Transverse colon (tissue), 4 donors: ENCODE results near the gene ECHS1.

ENCODE experiments used
- EP300 ChIP-seq: sonication (generic); formaldehyde crosslinking; IDR thresholded peaks from one replicate; pipeline ENCODE4 v1.6.1; 2017; ENCODE audit warnings: antibody characterized with exemption, low read depth
- POLR2A ChIP-seq: fragments of 450-650 bp; IDR thresholded peaks from one replicate; pipeline ENCODE4 v1.6.1; 2016; ENCODE audit warnings: antibody characterized with exemption, mild to moderate bottlenecking, moderate library complexity
- POLR2AphosphoS5 ChIP-seq, 3 donors: sonication (generic); formaldehyde crosslinking; IDR thresholded peaks; one replicate each; pipeline ENCODE4 v1.6.1; 2016; ENCODE audit warnings: antibody characterized with exemption in 3 of 3
- TF ChIP-seq, protein P1 (sequence below), 5 experiments: fragments of 200-600 bp in 3 of 5; fragments of 450-650 bp in 2 of 5; sonication (generic) in 3 of 5; IDR thresholded peaks; 1 replicate in 2 of 5; 2 replicates in 3 of 5; pipeline ENCODE4 v1.5.1; 2016 to 2017; ENCODE audit warnings: antibody characterized with exemption in 5 of 5, inconsistent platforms in 3 of 5, mild to moderate bottlenecking in 2 of 5, moderate library complexity in 1 of 5

DNA sequence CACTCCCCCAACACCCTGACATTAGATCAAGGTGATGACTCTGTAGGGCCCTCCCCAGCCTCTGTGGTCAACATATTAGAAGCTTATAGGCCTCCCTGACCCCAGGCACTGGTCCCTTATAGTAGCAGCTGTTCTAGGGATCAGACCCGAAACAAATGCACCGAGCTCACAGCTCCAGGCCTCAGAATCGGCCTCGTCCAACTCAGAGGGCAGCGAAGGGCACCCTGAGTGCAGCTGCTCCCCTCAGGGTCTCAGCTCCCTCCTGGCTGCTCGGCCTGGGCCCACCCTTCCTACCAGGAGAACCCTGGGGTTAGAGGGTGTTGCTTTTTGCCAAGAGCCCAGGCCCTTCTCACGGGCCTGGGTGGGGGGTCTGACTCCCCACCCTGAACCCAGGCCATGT lies 5.0 kb downstream of the ECHS1 start:
- TF ChIP-seq, protein P1, sequence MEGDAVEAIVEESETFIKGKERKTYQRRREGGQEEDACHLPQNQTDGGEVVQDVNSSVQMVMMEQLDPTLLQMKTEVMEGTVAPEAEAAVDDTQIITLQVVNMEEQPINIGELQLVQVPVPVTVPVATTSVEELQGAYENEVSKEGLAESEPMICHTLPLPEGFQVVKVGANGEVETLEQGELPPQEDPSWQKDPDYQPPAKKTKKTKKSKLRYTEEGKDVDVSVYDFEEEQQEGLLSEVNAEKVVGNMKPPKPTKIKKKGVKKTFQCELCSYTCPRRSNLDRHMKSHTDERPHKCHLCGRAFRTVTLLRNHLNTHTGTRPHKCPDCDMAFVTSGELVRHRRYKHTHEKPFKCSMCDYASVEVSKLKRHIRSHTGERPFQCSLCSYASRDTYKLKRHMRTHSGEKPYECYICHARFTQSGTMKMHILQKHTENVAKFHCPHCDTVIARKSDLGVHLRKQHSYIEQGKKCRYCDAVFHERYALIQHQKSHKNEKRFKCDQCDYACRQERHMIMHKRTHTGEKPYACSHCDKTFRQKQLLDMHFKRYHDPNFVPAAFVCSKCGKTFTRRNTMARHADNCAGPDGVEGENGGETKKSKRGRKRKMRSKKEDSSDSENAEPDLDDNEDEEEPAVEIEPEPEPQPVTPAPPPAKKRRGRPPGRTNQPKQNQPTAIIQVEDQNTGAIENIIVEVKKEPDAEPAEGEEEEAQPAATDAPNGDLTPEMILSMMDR (IDR thresholded peaks at IDR 0.05), result no peak
- TF ChIP-seq POLR2A (no peak), POLR2AphosphoS5 (IDR thresholded peaks at IDR 0.05) (no peak), EP300 (no peak)
